Measurements from ENCODE around the gene NTM.

The NTM gene

GRCh38 chr11:131481971-131482370 is 111.6 kb downstream of the NTM start:
- no peak overlapping the region for H3K4me3 ChIP-seq (ENCODE audit: low read depth, low read length)
- TF ChIP-seq, protein P1, sequence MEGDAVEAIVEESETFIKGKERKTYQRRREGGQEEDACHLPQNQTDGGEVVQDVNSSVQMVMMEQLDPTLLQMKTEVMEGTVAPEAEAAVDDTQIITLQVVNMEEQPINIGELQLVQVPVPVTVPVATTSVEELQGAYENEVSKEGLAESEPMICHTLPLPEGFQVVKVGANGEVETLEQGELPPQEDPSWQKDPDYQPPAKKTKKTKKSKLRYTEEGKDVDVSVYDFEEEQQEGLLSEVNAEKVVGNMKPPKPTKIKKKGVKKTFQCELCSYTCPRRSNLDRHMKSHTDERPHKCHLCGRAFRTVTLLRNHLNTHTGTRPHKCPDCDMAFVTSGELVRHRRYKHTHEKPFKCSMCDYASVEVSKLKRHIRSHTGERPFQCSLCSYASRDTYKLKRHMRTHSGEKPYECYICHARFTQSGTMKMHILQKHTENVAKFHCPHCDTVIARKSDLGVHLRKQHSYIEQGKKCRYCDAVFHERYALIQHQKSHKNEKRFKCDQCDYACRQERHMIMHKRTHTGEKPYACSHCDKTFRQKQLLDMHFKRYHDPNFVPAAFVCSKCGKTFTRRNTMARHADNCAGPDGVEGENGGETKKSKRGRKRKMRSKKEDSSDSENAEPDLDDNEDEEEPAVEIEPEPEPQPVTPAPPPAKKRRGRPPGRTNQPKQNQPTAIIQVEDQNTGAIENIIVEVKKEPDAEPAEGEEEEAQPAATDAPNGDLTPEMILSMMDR (IDR thresholded peaks at IDR 0.05; ENCODE audit: borderline replicate concordance, insufficient read depth, low read depth, low read length), result no peak

DNA sequence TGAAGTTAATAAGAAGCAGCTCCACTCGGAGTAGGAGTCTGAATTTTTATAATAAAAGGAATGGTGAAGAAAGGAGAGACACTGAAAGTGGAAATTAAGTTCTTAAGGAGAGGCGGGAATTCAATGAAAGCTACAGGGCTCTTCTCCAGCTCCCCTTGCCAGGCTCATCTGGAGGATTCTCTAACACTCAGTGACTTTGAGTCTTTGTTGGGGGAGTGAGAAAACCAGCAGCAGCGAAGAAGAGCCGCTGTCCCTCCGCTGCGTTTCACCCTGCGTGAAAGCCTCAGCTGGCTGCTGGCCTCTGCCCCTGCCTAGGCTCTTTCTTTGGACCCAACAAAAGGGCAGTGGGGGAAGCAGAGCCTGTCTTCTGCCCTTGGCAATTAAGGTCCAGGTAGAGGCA is 113.0 kb downstream of the NTM start:
- no peak overlapping the region for H3K4me3 ChIP-seq (ENCODE audit: low read depth, low read length)
- TF ChIP-seq, protein P1 (IDR thresholded peaks at IDR 0.05; ENCODE audit: borderline replicate concordance, insufficient read depth, low read depth, low read length), result no peak

DNA sequence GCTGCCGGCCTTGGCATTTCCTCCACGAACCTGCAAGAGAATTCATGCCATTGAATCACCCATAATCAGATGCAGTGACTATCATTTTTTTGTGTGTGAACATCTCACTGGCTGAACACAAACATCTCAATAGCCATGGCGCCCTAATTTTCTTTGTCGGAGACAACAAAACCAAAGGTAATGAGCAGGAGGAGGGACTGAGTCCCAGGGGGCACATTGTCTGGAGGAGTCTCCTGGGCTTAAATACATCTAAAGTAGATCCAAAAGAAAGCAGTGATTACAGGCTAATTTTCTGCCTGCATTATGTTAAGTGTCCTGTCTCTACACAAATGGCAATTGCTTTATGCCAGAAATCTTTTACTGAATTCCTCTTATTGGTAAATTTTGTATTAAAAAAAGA is 113.5 kb downstream of the NTM start:
- H3K4me3 ChIP-seq (ENCODE audit: low read depth, low read length), result no peak overlapping the region
- TF ChIP-seq, protein P1 (IDR thresholded peaks at IDR 0.05; ENCODE audit: borderline replicate concordance, insufficient read depth, low read depth, low read length), result no peak

DNA sequence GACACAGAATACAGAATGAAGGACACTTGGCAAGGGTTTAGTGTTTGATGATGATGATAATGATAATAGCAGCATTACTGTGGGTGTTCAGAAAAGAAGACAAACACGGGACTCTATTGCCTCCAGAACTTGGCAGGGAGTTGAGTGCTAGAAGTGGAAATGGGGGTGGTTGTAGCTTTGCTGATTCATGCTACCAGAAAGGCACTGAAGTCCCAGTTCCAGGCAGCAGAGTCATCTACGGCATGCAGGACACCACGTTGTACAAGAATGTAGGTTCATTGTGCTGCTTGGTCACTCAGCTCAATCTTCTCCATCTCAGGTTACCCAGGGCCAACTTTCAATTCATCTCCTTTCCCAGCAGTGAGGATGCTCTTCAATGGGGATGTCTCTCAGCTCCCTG is 115.7 kb downstream of the NTM start:
- H3K4me3 ChIP-seq (ENCODE audit: low read depth, low read length), result no peak overlapping the region
- TF ChIP-seq, protein P1 (IDR thresholded peaks at IDR 0.05; ENCODE audit: borderline replicate concordance, insufficient read depth, low read depth, low read length), result no peak

- no peak overlapping the region for H3K4me3 ChIP-seq (ENCODE audit: low read depth, low read length)
- TF ChIP-seq, protein P1 (IDR thresholded peaks at IDR 0.05; ENCODE audit: borderline replicate concordance, insufficient read depth, low read depth, low read length), result no peak
These were observed 116.7 kb downstream of the NTM start for GRCh38 chr11:131486937-131487635.

GRCh38 chr11:131488238-131488637 is 117.8 kb downstream of the NTM start:
- TF ChIP-seq, protein P1 (IDR thresholded peaks at IDR 0.05; ENCODE audit: borderline replicate concordance, insufficient read depth, low read depth, low read length), result no peak
- H3K4me3 ChIP-seq (ENCODE audit: low read depth, low read length), result no peak overlapping the region

DNA sequence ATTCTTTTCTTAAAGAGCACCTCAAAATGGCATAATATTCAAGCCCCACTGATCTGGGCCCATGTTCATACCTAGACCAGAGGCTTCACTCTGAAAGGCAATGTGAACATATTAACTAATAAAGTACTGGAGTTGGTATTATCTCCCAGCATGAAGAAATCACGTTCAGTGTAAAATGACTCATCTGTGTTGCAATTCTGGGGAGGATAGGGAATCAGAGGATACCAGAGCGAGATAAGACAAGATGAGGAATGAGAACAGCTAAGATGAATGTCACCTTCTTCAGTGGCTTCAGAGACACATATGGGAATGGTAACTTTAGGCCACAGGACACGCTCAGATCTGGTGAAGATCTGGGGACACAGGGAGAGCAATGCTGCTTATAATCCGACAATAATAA is 121.1 kb downstream of the NTM start:
- no peak overlapping the region for H3K4me3 ChIP-seq (ENCODE audit: low read depth, low read length)
- TF ChIP-seq, protein P1 (IDR thresholded peaks at IDR 0.05; ENCODE audit: borderline replicate concordance, insufficient read depth, low read depth, low read length), result no peak

Measured in GM12875 (cell line).